Activated naive CD8-positive, alpha-beta T cell treated with anti-CD3 and anti-CD28 coated beads, Interleukin-2, amount 10 ng/mL, durations not matched to agents 7 days and 5 days (primary cell): Measurements from ENCODE around the gene CEP170. TPM values are rescaled to one million over a fixed set of nuclear protein-coding genes. Genes with fewer than 3 reads are reported as not detected.
"Not testable (repeated sequence)": the region's sequence is repeated elsewhere in the genome, so short reads cannot be mapped to it uniquely, and the experiment has no call there.

Experiments
- ATAC-seq: fragments of 150-1000 bp; cut with Tn5 transposase; one replicate; pipeline ENCODE4 v1.10.0; 2021; ENCODE audit warnings: low read depth, moderate library complexity
- POLR2A ChIA-PET: fragments of 350-600 bp; sonication (Branson Sonifier 250); formaldehyde crosslinking; loops from one replicate; lab custom pipeline; 2021; ENCODE audit warnings: antibody characterized with exemption; lab: Charles Lee
- DNase-seq: peaks from one replicate; pipeline ENCODE4 v3.0.0; 2021
- H3K27ac Mint-ChIP-seq: one replicate; pipeline ENCODE4 v1.8.0; 2022; ENCODE audit warnings: mild to moderate bottlenecking, mixed read lengths
- H3K27me3 Mint-ChIP-seq: one replicate; pipeline ENCODE4 v1.8.0; 2022; ENCODE audit warnings: mild to moderate bottlenecking, moderate library complexity, mixed read lengths
- H3K36me3 Mint-ChIP-seq: one replicate; pipeline ENCODE4 v1.8.0; 2021; ENCODE audit warnings: mild to moderate bottlenecking, mixed read lengths
- H3K4me1 Mint-ChIP-seq: one replicate; pipeline ENCODE4 v1.8.0; 2021; ENCODE audit warnings: mixed read lengths
- H3K4me3 Mint-ChIP-seq: one replicate; pipeline ENCODE4 v1.8.0; 2022; ENCODE audit warnings: mild to moderate bottlenecking, moderate library complexity, mixed read lengths
- H3K9me3 Mint-ChIP-seq: one replicate; pipeline ENCODE4 v1.8.0; 2021; ENCODE audit warnings: mixed read lengths
- total RNA-seq, 2 experiments: library from RNA; stranded (reverse); gene quantifications; one replicate each; pipeline ENCODE4 v1.2.3, GENCODE V29; 2021

The CEP170 gene
- total RNA-seq, 2 experiments from 2014 or later = 36.1 to 37.8 TPM

DNA sequence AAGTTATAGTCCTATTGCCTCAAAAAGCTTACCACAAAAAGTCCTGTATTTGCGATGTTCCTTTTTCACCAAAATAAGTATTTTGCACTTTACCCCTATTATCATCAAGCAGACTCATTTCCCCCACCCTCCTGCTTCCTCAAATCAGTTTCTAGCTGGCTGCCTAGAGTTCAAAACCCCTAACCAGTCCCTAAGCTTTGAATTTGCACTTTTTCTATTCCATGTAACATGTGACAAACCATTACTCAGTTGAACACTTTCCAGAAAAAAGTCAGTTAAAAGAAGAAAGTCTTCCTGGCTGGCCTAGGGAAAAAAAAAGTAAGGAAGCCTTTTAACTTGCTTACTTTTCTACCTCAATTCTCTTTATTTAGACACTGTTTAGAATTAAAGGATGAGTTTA, 8.2 kb downstream of the CEP170 start:
- no peak overlapping the region for H3K4me3 Mint-ChIP-seq
- H3K27ac Mint-ChIP-seq = no peak overlapping the region
- no peaks in the 10 kb centered on the region for H3K27me3 Mint-ChIP-seq
- peaks cover 2% of the 10 kb centered on the region for H3K9me3 Mint-ChIP-seq
- ATAC-seq (no peak), DNase-seq (no peak)
- peaks cover 16% of the 10 kb centered on the region for H3K4me1 Mint-ChIP-seq
- peaks cover 19% of the 10 kb centered on the region for H3K36me3 Mint-ChIP-seq
- POLR2A ChIA-PET = no interaction called here

DNA sequence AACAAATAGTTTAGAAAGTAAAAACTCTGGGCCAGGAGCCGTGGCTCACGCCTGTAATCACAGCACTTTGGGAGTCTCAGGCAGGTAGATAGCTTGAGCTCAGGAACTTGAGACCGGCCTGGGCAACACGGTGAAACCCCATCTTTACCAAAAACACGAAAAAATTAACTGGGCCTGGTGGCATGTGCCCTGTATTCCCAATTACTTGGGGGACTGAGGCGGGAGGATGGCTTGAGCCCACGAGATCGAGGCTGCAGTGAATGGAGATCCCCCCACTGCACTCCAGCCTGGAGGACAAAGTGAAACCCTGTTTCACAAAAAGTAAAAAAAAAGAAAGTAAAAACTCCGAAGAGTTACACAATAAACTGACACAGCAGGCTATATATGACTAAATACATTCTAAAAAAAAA, 10.6 kb downstream of the CEP170 start:
- Mint-ChIP-seq H3K4me3 (no peak overlapping the region), H3K27ac (no peak overlapping the region)

DNA sequence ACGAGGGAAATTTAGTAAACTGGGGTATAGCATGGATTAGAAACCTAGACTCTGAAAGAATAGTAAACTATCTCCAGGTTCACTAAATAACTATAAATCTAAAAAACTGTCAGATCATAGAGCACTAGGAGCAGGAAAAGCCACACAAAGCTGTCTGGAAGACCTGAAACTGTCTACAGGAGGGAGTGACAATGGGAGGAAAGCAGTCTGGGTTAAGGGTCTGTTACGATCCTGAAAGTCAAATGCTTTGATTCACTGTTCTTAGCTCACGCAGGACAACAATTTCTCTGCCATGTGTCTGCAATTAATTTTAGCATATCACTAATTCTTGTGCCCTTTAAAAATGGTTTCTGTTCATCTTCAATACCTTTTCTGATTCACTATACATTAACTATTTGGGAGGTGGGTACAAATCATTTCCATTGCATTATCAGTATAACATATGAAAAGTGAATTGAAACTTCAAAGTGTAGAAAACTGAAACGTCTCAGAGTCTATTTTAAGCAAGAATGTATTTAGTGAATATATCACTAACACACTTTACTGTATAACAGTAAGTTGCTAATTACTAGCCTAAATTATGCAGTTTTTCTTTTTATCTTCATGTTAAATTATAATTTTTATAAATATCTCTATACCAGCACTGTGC, 18.4 kb downstream of the CEP170 start:
- H3K4me3 Mint-ChIP-seq = no peak overlapping the region
- DNase-seq (no peak), ATAC-seq (no peak)
- H3K4me1 Mint-ChIP-seq = peaks cover 3% of the 10 kb centered on the region
- peaks cover 11% of the 10 kb centered on the region for H3K9me3 Mint-ChIP-seq
- POLR2A ChIA-PET = no interaction called here
- H3K27ac Mint-ChIP-seq = no peak overlapping the region
- peaks cover 41% of the 10 kb centered on the region for H3K36me3 Mint-ChIP-seq
- no peaks in the 10 kb centered on the region for H3K27me3 Mint-ChIP-seq

More for the DNA sequence above, 10.6 kb downstream of the CEP170 start:
- no peak for DNase-seq
- Mint-ChIP-seq H3K27me3 (no peaks in the 10 kb centered on the region), H3K9me3 (peaks cover 5% of the 10 kb centered on the region), H3K36me3 (peaks cover 28% of the 10 kb centered on the region), H3K4me1 (peaks cover 10% of the 10 kb centered on the region)
- ATAC-seq = no peak
- POLR2A ChIA-PET = no interaction called here

GRCh38 chr1:243234978-243235647, 20.0 kb downstream of the CEP170 start:
- peaks cover 44% of the 10 kb centered on the region for H3K36me3 Mint-ChIP-seq
- H3K9me3 Mint-ChIP-seq = peaks cover 18% of the 10 kb centered on the region
- H3K4me3 Mint-ChIP-seq = no peak overlapping the region
- no peak for DNase-seq
- POLR2A ChIA-PET = no interaction called here
- no peak overlapping the region for H3K27ac Mint-ChIP-seq
- no peaks in the 10 kb centered on the region for H3K27me3 Mint-ChIP-seq
- ATAC-seq = no peak
- H3K4me1 Mint-ChIP-seq = peaks cover 2% of the 10 kb centered on the region

GRCh38 chr1:243233908-243234307, 21.2 kb downstream of the CEP170 start:
- DNase-seq = no peak
- Mint-ChIP-seq H3K27me3 (no peaks in the 10 kb centered on the region), H3K36me3 (peaks cover 48% of the 10 kb centered on the region), H3K4me1 (peaks cover 2% of the 10 kb centered on the region), H3K27ac (no peak overlapping the region), H3K4me3 (no peak overlapping the region), H3K9me3 (peaks cover 20% of the 10 kb centered on the region)
- POLR2A ChIA-PET = no interaction called here
- ATAC-seq = no peak

GRCh38 chr1:243230914-243231313, 24.2 kb downstream of the CEP170 start:
- H3K36me3 Mint-ChIP-seq = peaks cover 35% of the 10 kb centered on the region
- H3K27me3 Mint-ChIP-seq = no peaks in the 10 kb centered on the region
- H3K4me1 Mint-ChIP-seq = no peaks in the 10 kb centered on the region
- DNase-seq = no peak
- ATAC-seq = no peak
- POLR2A ChIA-PET = no interaction called here
- no peak overlapping the region for H3K27ac Mint-ChIP-seq
- H3K9me3 Mint-ChIP-seq = peaks cover 25% of the 10 kb centered on the region
- no peak overlapping the region for H3K4me3 Mint-ChIP-seq

- DNase-seq = no peak
- peaks cover 25% of the 10 kb centered on the region for H3K9me3 Mint-ChIP-seq
- H3K36me3 Mint-ChIP-seq = peaks cover 35% of the 10 kb centered on the region
- H3K4me3 Mint-ChIP-seq = no peak overlapping the region
- no peaks in the 10 kb centered on the region for H3K27me3 Mint-ChIP-seq
- no peak overlapping the region for H3K27ac Mint-ChIP-seq
- POLR2A ChIA-PET = no interaction called here
- no peaks in the 10 kb centered on the region for H3K4me1 Mint-ChIP-seq
- no peak for ATAC-seq
Measured at GRCh38 chr1:243229526-243229925, 25.6 kb downstream of the CEP170 start.

- DNase-seq (no peak), ATAC-seq (no peak)
- Mint-ChIP-seq H3K27me3 (no peaks in the 10 kb centered on the region), H3K4me1 (no peaks in the 10 kb centered on the region), H3K9me3 (peaks cover 23% of the 10 kb centered on the region), H3K36me3 (peaks cover 39% of the 10 kb centered on the region), H3K27ac (no peak overlapping the region), H3K4me3 (no peak overlapping the region)
- POLR2A ChIA-PET = no interaction called here
Measured at GRCh38 chr1:243227622-243228021, 27.5 kb downstream of the CEP170 start.

DNA sequence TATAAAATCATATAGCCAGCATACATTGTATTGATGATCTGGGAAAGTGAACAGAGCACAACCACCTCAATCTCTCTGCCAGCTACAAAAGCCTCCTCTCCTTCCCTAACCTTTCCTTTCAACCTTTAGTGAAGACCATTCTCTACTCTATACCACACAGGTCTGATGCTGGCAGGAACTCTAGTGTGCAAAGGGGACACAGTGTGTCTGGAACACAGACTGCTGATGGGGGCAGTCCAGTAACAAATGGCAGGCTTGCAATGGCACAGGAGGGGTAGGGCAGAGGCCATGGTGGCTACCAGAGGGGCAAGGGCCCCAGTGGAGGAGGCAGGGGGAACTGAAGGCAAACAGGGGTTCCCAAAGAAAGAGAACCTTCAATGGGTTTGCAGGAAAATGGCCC, 37.0 kb downstream of the CEP170 start:
- peaks cover 42% of the 10 kb centered on the region for H3K36me3 Mint-ChIP-seq
- peaks cover 2% of the 10 kb centered on the region for H3K9me3 Mint-ChIP-seq
- no peaks in the 10 kb centered on the region for H3K27me3 Mint-ChIP-seq
- ATAC-seq (no peak), DNase-seq (no peak)
- H3K4me3 Mint-ChIP-seq = no peak overlapping the region
- H3K4me1 Mint-ChIP-seq = no peaks in the 10 kb centered on the region
- H3K27ac Mint-ChIP-seq = no peak overlapping the region
- POLR2A ChIA-PET = no interaction called here

DNA sequence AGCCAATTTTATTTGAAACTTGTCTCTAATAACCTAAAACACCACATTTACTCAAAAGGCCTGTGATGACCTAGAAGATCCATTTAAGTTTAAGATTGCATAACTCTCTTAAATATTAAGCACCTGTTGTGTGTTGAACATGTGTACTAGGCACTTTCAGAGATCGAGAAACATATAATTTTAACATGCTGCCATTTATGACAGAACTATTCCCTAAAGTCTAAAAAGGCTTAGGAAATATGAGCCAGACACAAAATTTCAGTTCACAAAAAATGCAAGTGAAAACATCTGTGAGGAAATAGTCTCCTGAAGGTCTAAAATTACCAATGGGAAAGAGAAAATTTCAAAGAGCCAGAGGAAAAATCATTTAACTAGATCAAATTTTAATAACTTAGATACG, 37.7 kb downstream of the CEP170 start:
- H3K9me3 Mint-ChIP-seq = peaks cover 2% of the 10 kb centered on the region
- no peak for ATAC-seq
- H3K4me1 Mint-ChIP-seq = no peaks in the 10 kb centered on the region
- POLR2A ChIA-PET = no interaction called here
- peaks cover 40% of the 10 kb centered on the region for H3K36me3 Mint-ChIP-seq
- no peak for DNase-seq
- H3K27ac Mint-ChIP-seq = no peak overlapping the region
- no peaks in the 10 kb centered on the region for H3K27me3 Mint-ChIP-seq
- no peak overlapping the region for H3K4me3 Mint-ChIP-seq

DNA sequence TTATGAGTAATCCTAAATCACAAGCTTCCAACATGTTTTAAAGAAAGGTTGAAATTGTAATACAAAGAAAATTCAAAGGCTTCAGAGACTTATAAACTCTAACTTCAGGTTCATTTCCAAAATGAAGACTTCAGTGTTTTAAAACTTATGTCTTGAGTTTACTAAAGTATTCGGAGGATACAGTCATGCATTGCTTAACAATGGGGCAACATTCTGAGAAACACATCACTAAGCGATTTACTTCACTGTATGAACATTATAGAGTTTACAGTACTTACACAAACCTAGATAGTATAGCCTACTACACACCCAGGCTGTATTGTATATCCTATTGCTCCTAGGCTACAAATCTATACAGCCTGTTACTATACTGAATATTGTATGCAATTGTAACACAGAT, 38.3 kb downstream of the CEP170 start:
- DNase-seq (no peak), ATAC-seq (no peak)
- peaks cover 2% of the 10 kb centered on the region for H3K9me3 Mint-ChIP-seq
- no peaks in the 10 kb centered on the region for H3K4me1 Mint-ChIP-seq
- POLR2A ChIA-PET = no interaction called here
- H3K27me3 Mint-ChIP-seq = no peaks in the 10 kb centered on the region
- peaks cover 37% of the 10 kb centered on the region for H3K36me3 Mint-ChIP-seq
- no peak overlapping the region for H3K27ac Mint-ChIP-seq
- no peak overlapping the region for H3K4me3 Mint-ChIP-seq

DNA sequence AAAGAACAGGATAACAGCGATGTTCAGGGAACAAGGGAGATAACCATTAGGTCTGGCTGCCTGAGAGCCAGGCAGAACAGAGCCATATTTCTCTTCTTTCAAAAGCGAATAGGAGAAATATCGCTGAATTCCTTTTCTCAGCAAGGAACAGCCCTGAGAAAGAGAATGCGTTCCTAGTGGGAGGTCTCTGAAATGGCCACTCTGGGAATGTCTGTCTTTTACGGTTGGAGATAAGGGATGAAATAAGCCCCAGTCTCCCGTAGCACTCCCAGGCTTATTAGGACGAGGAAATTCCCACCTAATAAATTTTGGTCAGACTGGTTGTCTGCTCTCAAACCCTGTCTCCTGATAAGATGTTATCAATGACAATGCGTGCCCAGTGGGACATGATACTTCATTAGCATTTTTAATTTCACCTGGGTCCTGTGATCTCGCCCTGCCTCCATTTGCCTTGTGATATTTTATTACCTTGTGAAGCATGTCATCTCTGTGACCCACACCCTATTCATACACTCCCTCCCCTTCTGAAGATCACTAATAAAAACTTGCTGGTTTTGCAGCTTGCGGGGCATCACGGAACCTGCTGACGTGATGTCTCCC, 39.7 kb downstream of the CEP170 start:
- H3K9me3 Mint-ChIP-seq, DNase-seq, H3K27me3 Mint-ChIP-seq, H3K4me1 Mint-ChIP-seq, ATAC-seq, H3K27ac Mint-ChIP-seq, H3K4me3 Mint-ChIP-seq, POLR2A ChIA-PET: not testable (repeated sequence)
- peaks cover 27% of the 10 kb centered on the region for H3K36me3 Mint-ChIP-seq

DNA sequence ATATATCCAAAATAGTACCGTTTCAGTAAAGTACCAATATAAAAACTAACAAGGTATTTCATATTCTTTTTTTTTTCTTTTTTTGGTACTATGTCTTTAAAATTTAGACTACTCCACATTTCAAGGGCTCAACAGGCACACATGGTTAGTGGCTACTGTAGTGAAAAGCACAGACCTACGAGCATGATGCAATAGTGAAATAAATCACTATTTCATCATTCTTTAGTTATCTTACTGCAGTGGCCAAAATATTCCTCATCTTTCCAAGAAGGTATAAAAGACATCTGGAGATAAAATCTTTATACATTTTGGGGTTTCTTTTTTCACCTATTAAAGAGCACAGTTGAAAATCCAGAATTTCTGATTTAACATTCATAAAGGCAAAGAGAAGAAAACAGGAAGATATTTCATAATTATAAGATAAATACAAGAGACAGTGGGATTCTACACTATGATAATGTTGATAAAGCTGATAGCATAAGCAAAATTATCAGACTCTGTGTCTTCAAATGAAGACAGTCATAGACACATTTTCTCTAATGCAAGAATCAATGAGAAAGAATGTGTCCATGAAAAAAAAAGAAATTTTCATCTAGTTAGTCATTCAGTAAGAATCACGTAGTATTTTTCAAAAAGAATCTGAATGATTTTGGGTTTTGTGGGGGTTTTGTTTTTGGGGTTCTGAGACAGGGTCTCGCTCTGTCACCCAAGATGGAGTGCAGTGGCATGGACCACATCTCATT, 41.9 kb downstream of the CEP170 start:
- Mint-ChIP-seq H3K9me3 (no peaks in the 10 kb centered on the region), H3K27ac (no peak overlapping the region), H3K4me3 (no peak overlapping the region), H3K4me1 (no peaks in the 10 kb centered on the region), H3K27me3 (no peaks in the 10 kb centered on the region), H3K36me3 (peaks cover 21% of the 10 kb centered on the region)
- ATAC-seq = no peak
- POLR2A ChIA-PET = no interaction called here
- no peak for DNase-seq
